ENCODE measurements around the gene RPL28. TPM values are rescaled to one million over a fixed set of nuclear protein-coding genes. Genes with fewer than 3 reads are reported as not detected.
"Not testable (repeated sequence)": the region's sequence is repeated elsewhere in the genome, so short reads cannot be mapped to it uniquely, and the experiment has no call there.

Gene RPL28
- total RNA-seq, 2 experiments from 2014 or later = 3,001 to 3,058 TPM

DNA sequence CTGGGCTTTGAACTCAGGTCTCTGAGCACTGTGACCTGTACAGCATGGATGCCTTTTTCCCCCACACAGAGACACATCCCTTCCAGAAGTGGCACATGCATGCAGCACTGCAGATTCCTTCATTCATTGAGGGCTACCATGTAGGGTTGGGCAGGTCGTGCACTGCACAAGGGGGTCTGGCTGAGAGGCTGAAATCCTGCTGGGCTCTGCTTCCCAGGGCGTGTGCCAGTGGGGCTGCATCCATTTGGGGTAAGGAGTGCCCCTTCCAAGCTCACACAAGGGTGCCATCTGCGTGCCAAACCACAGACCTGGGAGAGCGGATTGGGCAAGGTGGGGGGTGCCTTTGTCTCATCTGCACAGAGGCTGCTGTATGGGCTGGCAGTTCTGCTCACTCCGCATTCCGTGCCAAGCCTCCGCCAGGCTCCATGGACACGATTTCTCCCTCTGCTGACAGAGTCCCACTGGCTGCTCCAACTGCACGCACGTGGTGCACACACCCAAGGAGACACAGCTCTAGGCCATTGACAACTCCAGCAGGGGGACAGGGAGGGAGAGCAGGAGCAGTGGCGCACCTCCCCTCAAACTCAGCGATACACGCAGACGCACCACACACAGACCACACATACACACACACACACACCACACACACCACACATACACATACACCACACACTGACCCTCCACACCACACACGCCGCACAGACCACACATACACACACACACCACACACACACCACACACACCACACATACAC lies 61.9 kb downstream of the RPL28 start:
- H3K36me3 Mint-ChIP-seq (ENCODE audit: low read depth) = no peaks in the 10 kb centered on the region
- DNase-seq = peak; percentile 38
- no peak overlapping the region for H3K27ac Mint-ChIP-seq
- POLR2A ChIA-PET = interaction anchor here (1.2 kb wide), 1 partner anchor 10 kb away, joined by 3 read pairs; no protein-coding TSS in a partner anchor
- peaks cover 42% of the 10 kb centered on the region for H3K27me3 Mint-ChIP-seq
- H3K4me1 Mint-ChIP-seq (ENCODE audit: low read depth) = peaks cover 6% of the 10 kb centered on the region
- peak; percentile 40 for ATAC-seq
- no peak overlapping the region for H3K4me3 Mint-ChIP-seq
- H3K9me3 Mint-ChIP-seq = no peaks in the 10 kb centered on the region
- TF ChIP-seq, protein P1, sequence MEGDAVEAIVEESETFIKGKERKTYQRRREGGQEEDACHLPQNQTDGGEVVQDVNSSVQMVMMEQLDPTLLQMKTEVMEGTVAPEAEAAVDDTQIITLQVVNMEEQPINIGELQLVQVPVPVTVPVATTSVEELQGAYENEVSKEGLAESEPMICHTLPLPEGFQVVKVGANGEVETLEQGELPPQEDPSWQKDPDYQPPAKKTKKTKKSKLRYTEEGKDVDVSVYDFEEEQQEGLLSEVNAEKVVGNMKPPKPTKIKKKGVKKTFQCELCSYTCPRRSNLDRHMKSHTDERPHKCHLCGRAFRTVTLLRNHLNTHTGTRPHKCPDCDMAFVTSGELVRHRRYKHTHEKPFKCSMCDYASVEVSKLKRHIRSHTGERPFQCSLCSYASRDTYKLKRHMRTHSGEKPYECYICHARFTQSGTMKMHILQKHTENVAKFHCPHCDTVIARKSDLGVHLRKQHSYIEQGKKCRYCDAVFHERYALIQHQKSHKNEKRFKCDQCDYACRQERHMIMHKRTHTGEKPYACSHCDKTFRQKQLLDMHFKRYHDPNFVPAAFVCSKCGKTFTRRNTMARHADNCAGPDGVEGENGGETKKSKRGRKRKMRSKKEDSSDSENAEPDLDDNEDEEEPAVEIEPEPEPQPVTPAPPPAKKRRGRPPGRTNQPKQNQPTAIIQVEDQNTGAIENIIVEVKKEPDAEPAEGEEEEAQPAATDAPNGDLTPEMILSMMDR (IDR thresholded peaks at IDR 0.05) = no peak
- CTCF ChIA-PET = no interaction called here
- intact Hi-C loops (cut with micrococcal nuclease) = no loop called here

DNA sequence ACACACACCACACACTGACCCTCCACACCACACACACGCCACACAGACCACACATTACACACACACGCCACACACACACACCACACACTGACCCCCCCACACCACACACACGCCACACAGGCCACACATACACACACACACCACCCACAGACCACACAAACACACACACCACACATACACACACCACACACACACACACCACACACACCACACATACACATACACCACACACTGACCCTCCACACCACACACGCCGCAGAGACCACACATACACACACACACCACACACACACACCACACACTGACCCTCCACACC lies 62.4 kb downstream of the RPL28 start:
- CTCF ChIA-PET; H3K36me3 Mint-ChIP-seq (ENCODE audit: low read depth); intact Hi-C loops (cut with micrococcal nuclease); H3K4me1 Mint-ChIP-seq (ENCODE audit: low read depth); H3K9me3 Mint-ChIP-seq; H3K4me3 Mint-ChIP-seq; H3K27ac Mint-ChIP-seq; ATAC-seq; DNase-seq; POLR2A ChIA-PET: not testable (repeated sequence)
- H3K27me3 Mint-ChIP-seq = peaks cover 41% of the 10 kb centered on the region

DNA sequence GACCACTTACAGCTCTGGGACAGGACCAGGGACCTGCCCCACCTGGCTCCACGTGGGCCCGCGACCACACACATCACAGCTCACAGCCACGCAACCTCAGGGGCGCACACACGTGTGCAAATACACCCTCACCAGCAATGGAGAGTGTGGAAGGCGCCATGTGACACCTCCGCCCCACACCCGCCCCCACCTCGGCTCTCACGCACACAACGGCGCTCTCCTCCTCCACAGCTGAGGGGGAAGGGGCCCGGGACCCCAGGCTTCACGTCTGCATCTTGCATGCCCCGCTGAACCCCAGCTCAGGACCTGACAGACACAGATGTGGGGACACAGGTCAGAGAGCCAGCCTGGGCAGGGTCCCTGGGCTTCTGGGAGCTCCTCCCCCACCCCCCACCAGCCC lies 63.7 kb downstream of the RPL28 start:
- CTCF ChIA-PET = interaction anchor here (1.4 kb wide), 1 partner anchor 17 kb away, joined by 3 read pairs; no protein-coding TSS in a partner anchor
- no peak for ATAC-seq

DNA sequence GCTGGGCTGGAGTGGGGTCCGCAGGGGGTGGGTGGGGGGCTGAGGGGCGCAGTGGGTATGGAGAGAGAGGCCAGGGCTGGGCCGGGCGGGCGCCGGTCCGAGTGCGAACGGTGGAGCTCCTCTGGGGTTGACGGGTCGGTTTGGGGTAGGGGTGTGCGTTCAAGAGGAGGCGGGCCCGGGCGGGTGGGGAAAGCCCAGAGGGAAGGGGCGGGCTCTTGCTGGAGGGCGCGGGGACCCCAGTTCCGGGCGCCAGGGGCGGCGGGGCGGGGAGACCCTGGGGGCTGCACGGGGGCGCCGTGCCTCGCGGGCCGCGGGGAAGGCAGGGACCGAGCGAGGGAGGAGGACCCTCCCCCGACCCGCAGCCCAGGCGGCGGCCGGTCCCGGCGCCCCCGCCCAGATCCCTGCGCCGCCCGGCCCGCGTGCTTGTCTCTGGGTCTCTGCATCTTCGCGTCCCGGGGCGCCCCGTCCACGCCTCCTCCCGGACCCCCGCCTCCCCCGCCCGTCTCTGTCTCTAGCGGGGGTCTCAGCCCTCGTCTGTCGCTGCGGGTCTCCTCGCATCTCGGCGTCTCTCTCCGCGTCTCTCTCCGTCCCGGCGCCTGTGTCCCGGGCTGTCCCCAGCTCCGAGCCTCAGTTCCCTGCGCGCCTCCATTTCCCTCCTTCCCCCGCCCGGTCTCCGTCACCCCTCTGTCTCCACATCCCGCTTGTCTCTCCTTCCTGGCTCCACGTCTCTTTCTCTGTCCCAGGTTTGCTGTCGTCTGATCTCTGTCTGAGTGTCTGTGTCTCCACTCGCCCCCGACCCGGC lies 65.6 kb downstream of the RPL28 start:
- DNase-seq (no peak), ATAC-seq (no peak)
- TF ChIP-seq, protein P1 (IDR thresholded peaks at IDR 0.05) = no peak
- H3K27ac Mint-ChIP-seq = no peak overlapping the region
- H3K4me1 Mint-ChIP-seq (ENCODE audit: low read depth) = peaks cover 10% of the 10 kb centered on the region
- peaks cover 25% of the 10 kb centered on the region for H3K27me3 Mint-ChIP-seq
- POLR2A ChIA-PET = interaction anchor here (0.6 to 1.4 kb wide), 2 partner anchors 68 to 573 kb away, joined by 3 read pairs; partner anchors contain the start of gene TMEM238
- H3K36me3 Mint-ChIP-seq (ENCODE audit: low read depth) = peaks cover 19% of the 10 kb centered on the region
- CTCF ChIA-PET = interaction anchor here (2.4 kb wide), 1 partner anchor 17 kb away, joined by 12 read pairs; no protein-coding TSS in a partner anchor
- H3K4me3 Mint-ChIP-seq = peak overlapping the region; percentile 37
- intact Hi-C loops (cut with micrococcal nuclease) = no loop called here
- no peaks in the 10 kb centered on the region for H3K9me3 Mint-ChIP-seq

More for the DNA sequence above, 63.7 kb downstream of the RPL28 start:
- Mint-ChIP-seq H3K4me3 (no peak overlapping the region), H3K4me1 (ENCODE audit: low read depth) (peaks cover 10% of the 10 kb centered on the region), H3K27ac (no peak overlapping the region), H3K27me3 (peaks cover 34% of the 10 kb centered on the region), H3K9me3 (no peaks in the 10 kb centered on the region), H3K36me3 (ENCODE audit: low read depth) (peaks cover 11% of the 10 kb centered on the region)
- intact Hi-C loops (cut with micrococcal nuclease) = no loop called here
- no peak for DNase-seq
- POLR2A ChIA-PET = no interaction called here
- TF ChIP-seq, protein P1 (IDR thresholded peaks at IDR 0.05) = no peak

DNA sequence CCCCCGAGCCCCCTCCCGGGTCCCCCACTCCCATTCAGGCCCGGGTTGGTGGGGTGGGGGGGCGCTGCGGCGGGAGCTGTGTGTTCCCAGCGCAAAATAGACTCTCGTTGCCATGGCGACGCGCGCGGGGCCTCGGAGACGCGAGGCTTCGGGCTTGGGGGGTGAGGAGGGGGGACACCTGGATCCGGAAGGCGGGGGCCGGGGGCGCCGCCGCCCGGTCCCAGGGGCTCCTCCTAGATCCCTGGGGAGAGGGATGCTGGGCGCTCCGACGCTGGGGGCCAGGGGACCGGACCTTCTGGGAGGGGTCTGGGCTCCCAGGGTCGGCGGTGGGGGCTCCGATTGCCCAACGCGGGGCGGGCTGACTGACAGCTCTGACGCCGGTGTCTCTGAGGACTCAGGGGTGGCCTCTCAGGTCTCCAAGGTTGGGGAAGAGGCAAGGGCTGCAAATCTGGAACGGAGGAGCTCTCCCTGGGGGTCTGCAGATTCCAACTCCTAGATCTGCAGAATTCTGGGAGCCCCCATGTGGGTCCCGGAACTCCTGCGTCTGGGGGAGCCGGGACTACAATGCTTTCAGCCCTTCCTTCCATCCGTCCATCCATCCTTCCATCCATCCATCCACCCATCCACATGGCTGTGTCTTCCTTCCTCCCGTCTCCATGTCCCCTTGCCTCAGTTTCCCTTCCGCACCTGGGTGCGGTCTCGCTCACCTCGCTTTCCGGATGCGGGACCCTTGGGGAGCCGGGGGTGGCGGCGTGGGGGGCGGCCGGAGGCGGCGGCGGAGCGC lies 66.4 kb downstream of the RPL28 start:
- peaks cover 19% of the 10 kb centered on the region for H3K36me3 Mint-ChIP-seq (ENCODE audit: low read depth)
- ChIA-PET POLR2A (interaction anchor here (0.6 to 1.4 kb wide), 2 partner anchors 69 to 574 kb away, joined by 3 read pairs; partner anchors contain the start of gene TMEM238), CTCF (interaction anchor here (0.9 to 2.4 kb wide), 3 partner anchors 16 to 52 kb away, joined by 3 to 12 read pairs (median 6); no protein-coding TSS in a partner anchor)
- DNase-seq (no peak), ATAC-seq (no peak)
- peaks cover 25% of the 10 kb centered on the region for H3K27me3 Mint-ChIP-seq
- no peak overlapping the region for H3K27ac Mint-ChIP-seq
- no peaks in the 10 kb centered on the region for H3K9me3 Mint-ChIP-seq
- H3K4me1 Mint-ChIP-seq (ENCODE audit: low read depth) = peaks cover 10% of the 10 kb centered on the region
- intact Hi-C loops (cut with micrococcal nuclease) = no loop called here
- no peak overlapping the region for H3K4me3 Mint-ChIP-seq
- TF ChIP-seq, protein P1 (IDR thresholded peaks at IDR 0.05) = no peak
